Mucosa of descending colon (tissue), 3 donors: ENCODE measurements around the gene GLOD5. TPM values are rescaled to one million over a fixed set of nuclear protein-coding genes. Genes with fewer than 3 reads are reported as not detected.

Experiments used
- ATAC-seq: fragments of 200-7000 bp; cut with Tn5 transposase; one replicate; pipeline ENCODE4 v1.9.1; 2020; ENCODE audit warnings: mild to moderate bottlenecking, moderate library complexity
- DNase-seq, 3 donors: peaks; one replicate each; pipeline ENCODE4 v3.0.0-alpha.2; 2020
- H3K36me3 ChIP-seq: fragments of 200-600 bp; one replicate; pipeline ENCODE4 v1.8.0; 2021; ENCODE audit warnings: low read depth, mild to moderate bottlenecking
- H3K4me1 ChIP-seq: fragments of 200-600 bp; one replicate; pipeline ENCODE4 v1.8.0; 2021; ENCODE audit warnings: low read depth, mild to moderate bottlenecking
- H3K4me3 ChIP-seq: fragments of 200-600 bp; one replicate; pipeline ENCODE4 v1.8.0; 2021; ENCODE audit warnings: mild to moderate bottlenecking
- H3K9me3 ChIP-seq: fragments of 200-600 bp; one replicate; pipeline ENCODE4 v1.8.0; 2021; ENCODE audit warnings: mild to moderate bottlenecking
- intact Hi-C, 2 donors: fragments of 100-400 bp; cut with DNase I in 1 of 2; cut with micrococcal nuclease in 1 of 2; formaldehyde crosslinking; loops; one replicate each; pipeline versions ENCODE4 v1.11.0 to v1.11.1; 2022; cut with DNase I, micrococcal nuclease
- total RNA-seq, 3 donors: library from RNA; stranded (reverse); fragmentation: NEBNext Ultra II Directional in 2 of 3; extraction: Animal tissue kit (Norgen Biotek cat#: 25700) in 2 of 3; gene quantifications; one replicate each; pipeline versions ENCODE4 v1.2.1 to v1.2.4, GENCODE V29; 2021 to 2023
- TF ChIP-seq, protein P1 (sequence below): fragments of 200-600 bp; IDR thresholded peaks from one replicate; pipeline ENCODE4 v1.8.0; 2022; ENCODE audit warnings: antibody characterized with exemption, mild to moderate bottlenecking
- donor health status: DM: no; HTN: no; CAD: no; lungs with moderate emphysema.
- donor health status: DM: no; HTN: no; CAD: no.
- donor health status: DM: no; HTN: yes; CAD: no.

GLOD5 gene
- total RNA-seq, 3 donors from 2014 or later = 4.3 to 9.9 (median 7.1) TPM

GRCh38 chrX:48741834-48742233 is 19.7 kb upstream of the GLOD5 start:
- H3K4me3 ChIP-seq = no peak overlapping the region
- H3K9me3 ChIP-seq = no peaks in the 10 kb centered on the region
- no peaks in the 10 kb centered on the region for H3K4me1 ChIP-seq
- ATAC-seq (no peak), DNase-seq (no peak)
- intact Hi-C loops = no loop called here
- TF ChIP-seq, protein P1, sequence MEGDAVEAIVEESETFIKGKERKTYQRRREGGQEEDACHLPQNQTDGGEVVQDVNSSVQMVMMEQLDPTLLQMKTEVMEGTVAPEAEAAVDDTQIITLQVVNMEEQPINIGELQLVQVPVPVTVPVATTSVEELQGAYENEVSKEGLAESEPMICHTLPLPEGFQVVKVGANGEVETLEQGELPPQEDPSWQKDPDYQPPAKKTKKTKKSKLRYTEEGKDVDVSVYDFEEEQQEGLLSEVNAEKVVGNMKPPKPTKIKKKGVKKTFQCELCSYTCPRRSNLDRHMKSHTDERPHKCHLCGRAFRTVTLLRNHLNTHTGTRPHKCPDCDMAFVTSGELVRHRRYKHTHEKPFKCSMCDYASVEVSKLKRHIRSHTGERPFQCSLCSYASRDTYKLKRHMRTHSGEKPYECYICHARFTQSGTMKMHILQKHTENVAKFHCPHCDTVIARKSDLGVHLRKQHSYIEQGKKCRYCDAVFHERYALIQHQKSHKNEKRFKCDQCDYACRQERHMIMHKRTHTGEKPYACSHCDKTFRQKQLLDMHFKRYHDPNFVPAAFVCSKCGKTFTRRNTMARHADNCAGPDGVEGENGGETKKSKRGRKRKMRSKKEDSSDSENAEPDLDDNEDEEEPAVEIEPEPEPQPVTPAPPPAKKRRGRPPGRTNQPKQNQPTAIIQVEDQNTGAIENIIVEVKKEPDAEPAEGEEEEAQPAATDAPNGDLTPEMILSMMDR = no peak
- no peaks in the 10 kb centered on the region for H3K36me3 ChIP-seq

DNA sequence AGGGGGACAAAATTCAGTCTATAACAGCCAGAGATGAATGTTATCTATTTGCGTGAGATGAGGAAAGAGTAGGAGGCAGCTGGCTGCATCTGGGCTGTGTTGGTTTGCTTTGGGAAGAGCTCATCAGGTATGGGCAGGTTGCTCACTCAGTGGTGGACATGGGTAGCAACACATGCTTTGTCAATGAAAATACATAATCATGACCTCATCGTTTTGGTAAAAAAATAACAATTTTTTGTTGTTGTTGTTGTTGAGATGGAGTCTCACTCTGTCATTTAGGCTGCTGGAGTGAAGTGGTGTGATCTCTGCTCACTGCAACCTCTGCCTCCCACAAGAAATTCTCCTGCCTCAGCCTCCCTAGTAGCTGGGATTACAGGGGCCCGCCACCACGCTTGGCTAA is 16.3 kb upstream of the GLOD5 start:
- H3K4me3 ChIP-seq = no peak overlapping the region
- TF ChIP-seq, protein P1 = no peak
- ATAC-seq (no peak), DNase-seq (no peak)
- H3K36me3 ChIP-seq = no peaks in the 10 kb centered on the region
- H3K9me3 ChIP-seq = no peaks in the 10 kb centered on the region
- intact Hi-C loops = no loop called here
- no peaks in the 10 kb centered on the region for H3K4me1 ChIP-seq

GRCh38 chrX:48747415-48748016 is 14.0 kb upstream of the GLOD5 start:
- TF ChIP-seq, protein P1 = no peak
- H3K4me3 ChIP-seq = no peak overlapping the region
- H3K9me3 ChIP-seq = no peaks in the 10 kb centered on the region
- ATAC-seq = no peak
- intact Hi-C loops = no loop called here
- no peaks in the 10 kb centered on the region for H3K4me1 ChIP-seq
- no peak for DNase-seq
- no peaks in the 10 kb centered on the region for H3K36me3 ChIP-seq

DNA sequence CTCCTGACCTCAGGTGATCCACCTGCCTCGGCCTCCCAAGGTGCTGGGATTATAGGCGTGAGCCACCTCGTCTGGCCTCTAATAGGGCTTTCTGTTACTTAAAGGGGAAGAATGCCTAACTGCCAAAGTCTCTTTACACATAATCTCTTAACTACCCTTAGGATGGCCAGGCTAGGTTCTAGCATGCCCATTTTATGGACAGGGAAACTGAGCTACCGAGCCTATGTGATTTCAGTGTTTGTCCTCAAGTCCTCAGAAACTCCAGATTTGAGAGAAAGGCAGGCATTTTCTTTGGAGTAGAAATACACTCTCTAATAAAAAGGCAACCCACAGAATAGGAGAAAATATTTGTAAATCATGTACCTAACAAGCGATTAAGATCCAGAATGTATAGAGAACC is 12.4 kb upstream of the GLOD5 start:
- ATAC-seq (no peak), DNase-seq (no peak)
- Histone ChIP-seq H3K4me3 (no peak overlapping the region), H3K9me3 (no peaks in the 10 kb centered on the region), H3K36me3 (no peaks in the 10 kb centered on the region), H3K4me1 (no peaks in the 10 kb centered on the region)
- intact Hi-C loops = no loop called here
- TF ChIP-seq, protein P1 = no peak

DNA sequence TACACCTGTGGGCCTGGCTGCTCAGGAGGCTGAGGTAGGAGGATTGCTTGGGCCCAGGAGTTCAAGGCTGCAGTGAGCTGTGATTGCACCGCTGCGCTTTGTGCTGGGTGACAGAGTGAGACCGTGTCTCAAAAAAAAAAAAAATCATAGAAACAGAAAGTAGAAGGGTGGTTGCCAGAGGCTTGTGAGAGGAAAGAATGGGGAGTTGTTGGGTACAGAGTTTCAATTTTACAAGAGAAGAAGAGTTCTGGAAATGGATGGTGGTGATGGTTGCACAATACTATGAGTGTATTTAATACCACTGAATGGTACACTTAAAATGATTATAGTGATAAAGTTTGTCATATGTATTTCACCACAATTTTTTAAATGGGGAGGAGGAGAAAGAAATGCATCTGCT is 10.2 kb upstream of the GLOD5 start:
- Histone ChIP-seq H3K4me1 (no peaks in the 10 kb centered on the region), H3K4me3 (no peak overlapping the region), H3K36me3 (no peaks in the 10 kb centered on the region), H3K9me3 (no peaks in the 10 kb centered on the region)
- TF ChIP-seq, protein P1 = no peak
- no peak for DNase-seq
- ATAC-seq = no peak
- intact Hi-C loops = no loop called here

GRCh38 chrX:48752498-48752897 is 9.0 kb upstream of the GLOD5 start:
- H3K4me1 ChIP-seq = no peaks in the 10 kb centered on the region
- H3K36me3 ChIP-seq = no peaks in the 10 kb centered on the region
- ATAC-seq (no peak), DNase-seq (no peak)
- intact Hi-C loops = no loop called here
- TF ChIP-seq, protein P1 = no peak
- H3K9me3 ChIP-seq = no peaks in the 10 kb centered on the region
- no peak overlapping the region for H3K4me3 ChIP-seq
